ENCODE results near the gene SENP7. TPM values are rescaled to one million over a fixed set of nuclear protein-coding genes. Genes with fewer than 3 reads are reported as not detected.

Gene SENP7
- total and polyA plus RNA-seq, 7 donors = 2.1 to 33.5 (median 20.2) TPM

GRCh38 chr3:101325393-101326134, 187.4 kb downstream of the SENP7 start:
- intact Hi-C loops (cut with DNase I) = no loop called here
- H3K36me3 ChIP-seq = peaks cover 0 to 36% (median 0%) of the 10 kb centered on the region in 4 donors
- no peaks in the 10 kb centered on the region for H3K9me3 ChIP-seq
- H3K27ac ChIP-seq = peak overlapping the region in 2 of 4 donors; percentile 5 to 35
- DNase-seq = no peak
- H3K4me3 ChIP-seq = no peak overlapping the region
- no peaks in the 10 kb centered on the region for H3K27me3 ChIP-seq
- TF ChIP-seq POLR2AphosphoS5 (IDR thresholded peaks at IDR 0.05) (peak in 2 of 4 donors; percentile 10 to 30), POLR2A (IDR thresholded peaks at IDR 0.05) (no peak), CTCF (IDR thresholded peaks at IDR 0.05) (no peak)
- WGBS, 2 donors = 83 to 86% methylated on average over 5 of the region's 5 CpGs
- H3K4me1 ChIP-seq = peaks cover 0 to 9% (median 4%) of the 10 kb centered on the region in 4 donors

DNA sequence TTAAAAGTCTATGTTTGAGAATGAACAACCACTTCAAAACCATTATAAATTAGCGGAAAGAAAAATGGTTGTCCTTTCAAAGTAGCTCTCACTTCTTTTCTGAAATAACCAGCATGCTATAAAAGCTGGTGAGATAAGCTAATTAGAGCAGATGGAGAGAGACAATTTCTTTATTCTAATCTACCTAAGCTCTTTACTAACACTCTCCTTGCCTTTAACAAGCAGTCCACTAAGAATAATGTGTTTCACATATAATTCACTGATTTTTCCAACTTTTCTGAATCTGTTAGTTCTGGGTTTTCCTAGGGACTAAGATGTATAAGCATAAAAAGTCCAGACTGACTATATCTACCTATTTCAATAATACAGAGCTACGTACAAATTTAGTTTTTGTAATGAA, 192.5 kb downstream of the SENP7 start, which contains the start of gene IMPG2:
IMPG2 (minus strand) TSS at position 101 of the 400 bp plus-strand sequence. CDS start 203 bp downstream, outside the sequence.
- intact Hi-C loops (cut with DNase I) = no loop called here
- Histone ChIP-seq H3K27ac (peak within 1 kb of the TSS in 2 of 4 donors; percentile 31 to 40), H3K4me3 (peak within 1 kb of the TSS in 2 of 4 donors; percentile 10 to 34), H3K4me1 (peaks cover 0 to 6% (median 2%) of the 10 kb centered on the region in 4 donors), H3K36me3 (peaks cover 0 to under 1% (median 0%) of the 10 kb centered on the region in 4 donors), H3K27me3 (no peaks in the 10 kb centered on the region), H3K9me3 (no peaks in the 10 kb centered on the region)
- no peak for DNase-seq
- WGBS, 2 donors = 96 to 97% methylated on average over 2 of the region's 2 CpGs
- TF ChIP-seq CTCF (IDR thresholded peaks at IDR 0.05) = no peak
- TF ChIP-seq EP300 (IDR thresholded peaks at IDR 0.05) = no peak
- no peak for TF ChIP-seq POLR2A (IDR thresholded peaks at IDR 0.05)
- no peak for TF ChIP-seq POLR2AphosphoS5 (IDR thresholded peaks at IDR 0.05)

DNA sequence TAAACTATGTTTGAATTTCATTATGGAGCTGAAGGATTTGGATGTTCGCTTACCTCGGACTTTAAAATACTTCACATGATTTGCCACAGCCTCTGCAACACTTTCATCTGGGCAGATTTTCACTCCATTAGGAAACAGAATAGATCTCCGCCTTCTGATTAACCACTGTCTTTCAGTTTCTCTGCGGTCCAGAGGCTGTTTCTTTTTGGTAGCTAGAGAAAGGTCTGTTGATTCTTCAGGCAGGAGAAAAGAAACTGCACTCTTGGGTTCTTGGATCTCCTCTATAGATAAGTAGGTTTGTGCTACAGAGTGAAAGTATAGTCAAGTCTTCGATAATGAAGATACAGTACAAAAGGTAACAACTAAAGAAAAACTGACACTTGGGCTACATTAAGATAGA, 193.5 kb downstream of the SENP7 start:
- TF ChIP-seq POLR2A (IDR thresholded peaks at IDR 0.05) (no peak), CTCF (IDR thresholded peaks at IDR 0.05) (no peak), EP300 (IDR thresholded peaks at IDR 0.05) (no peak), POLR2AphosphoS5 (IDR thresholded peaks at IDR 0.05) (no peak)
- Histone ChIP-seq H3K27ac (peak overlapping the region in 2 of 4 donors; percentile 31 to 40), H3K36me3 (no peaks in the 10 kb centered on the region), H3K4me3 (peak overlapping the region in 2 of 4 donors; percentile 10 to 34), H3K27me3 (no peaks in the 10 kb centered on the region), H3K4me1 (peaks cover 0 to 3% (median 0%) of the 10 kb centered on the region in 4 donors), H3K9me3 (no peaks in the 10 kb centered on the region)
- intact Hi-C loops (cut with DNase I) = no loop called here
- DNase-seq = no peak
- 54 to 70% methylated on average over 5 of the region's 5 CpGs for WGBS, 2 donors

DNA sequence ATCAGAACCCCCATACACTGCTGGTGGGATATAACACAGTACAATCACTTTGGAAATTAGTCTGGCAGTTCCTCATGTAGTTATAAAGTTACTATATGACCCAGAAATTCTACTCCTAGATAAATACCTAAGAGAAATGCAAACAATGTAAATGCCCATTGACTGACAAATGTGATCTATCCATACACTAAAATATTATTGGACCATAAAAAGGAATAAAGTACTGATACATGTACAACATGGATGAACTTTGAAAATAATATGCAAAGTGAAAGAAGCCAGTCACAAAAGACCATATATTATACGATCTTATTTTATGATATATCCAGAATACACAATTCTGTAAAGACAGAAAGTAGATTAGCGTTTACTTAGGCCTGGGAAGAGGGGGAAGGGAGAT, 200.5 kb downstream of the SENP7 start:
- intact Hi-C loops (cut with DNase I) = no loop called here
- Histone ChIP-seq H3K9me3 (no peaks in the 10 kb centered on the region), H3K4me1 (peaks cover 0 to 22% (median 12%) of the 10 kb centered on the region in 4 donors), H3K27me3 (no peaks in the 10 kb centered on the region), H3K4me3 (no peak overlapping the region), H3K36me3 (no peaks in the 10 kb centered on the region), H3K27ac (no peak overlapping the region)
- no peak for DNase-seq
- WGBS, 2 donors = 20 to 72% methylated on average over 2 of the region's 2 CpGs
- TF ChIP-seq EP300 (IDR thresholded peaks at IDR 0.05) = no peak
- no peak for TF ChIP-seq CTCF (IDR thresholded peaks at IDR 0.05)
